ENCODE results near the gene PDE6G.

DNA sequence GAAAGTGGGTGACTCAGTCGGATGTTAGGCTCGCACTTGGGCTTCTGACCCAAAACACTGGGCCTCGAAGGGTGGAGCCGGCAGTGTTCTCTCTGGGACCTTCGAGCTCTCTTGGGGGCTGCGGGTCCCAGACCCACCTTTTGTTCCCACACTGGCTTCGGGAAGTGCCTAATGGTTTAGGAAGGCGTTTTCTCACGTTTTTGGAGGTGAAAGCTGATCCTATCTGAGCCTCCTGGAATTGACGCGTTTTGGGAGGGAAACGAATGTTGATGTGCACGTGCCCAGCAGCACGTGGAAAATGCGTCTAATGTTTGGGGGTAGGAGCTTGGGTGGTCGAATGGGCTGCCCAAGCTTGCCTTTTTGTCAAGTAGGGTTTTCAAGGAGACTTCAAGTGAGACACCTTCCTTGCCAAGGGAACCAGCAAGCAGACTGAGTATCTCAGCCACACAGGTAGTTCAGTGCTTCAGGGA, 28.1 kb upstream of the PDE6G start:
- TF ChIP-seq, protein P1, sequence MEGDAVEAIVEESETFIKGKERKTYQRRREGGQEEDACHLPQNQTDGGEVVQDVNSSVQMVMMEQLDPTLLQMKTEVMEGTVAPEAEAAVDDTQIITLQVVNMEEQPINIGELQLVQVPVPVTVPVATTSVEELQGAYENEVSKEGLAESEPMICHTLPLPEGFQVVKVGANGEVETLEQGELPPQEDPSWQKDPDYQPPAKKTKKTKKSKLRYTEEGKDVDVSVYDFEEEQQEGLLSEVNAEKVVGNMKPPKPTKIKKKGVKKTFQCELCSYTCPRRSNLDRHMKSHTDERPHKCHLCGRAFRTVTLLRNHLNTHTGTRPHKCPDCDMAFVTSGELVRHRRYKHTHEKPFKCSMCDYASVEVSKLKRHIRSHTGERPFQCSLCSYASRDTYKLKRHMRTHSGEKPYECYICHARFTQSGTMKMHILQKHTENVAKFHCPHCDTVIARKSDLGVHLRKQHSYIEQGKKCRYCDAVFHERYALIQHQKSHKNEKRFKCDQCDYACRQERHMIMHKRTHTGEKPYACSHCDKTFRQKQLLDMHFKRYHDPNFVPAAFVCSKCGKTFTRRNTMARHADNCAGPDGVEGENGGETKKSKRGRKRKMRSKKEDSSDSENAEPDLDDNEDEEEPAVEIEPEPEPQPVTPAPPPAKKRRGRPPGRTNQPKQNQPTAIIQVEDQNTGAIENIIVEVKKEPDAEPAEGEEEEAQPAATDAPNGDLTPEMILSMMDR (IDR thresholded peaks at IDR 0.05; ENCODE audit: poor library complexity) = no peak
- no peak for TF ChIP-seq EZH2phosphoT487 (IDR thresholded peaks at IDR 0.05; ENCODE audit: low read depth, severe bottlenecking, unreplicated experiment)
- no peak for TF ChIP-seq EZH2 (IDR thresholded peaks at IDR 0.05; ENCODE audit: borderline replicate concordance)

Measured in hepatocyte (in vitro differentiated cells).